Adipose tissue (tissue), 3 donors: ENCODE results near the gene BCAR3. TPM values are rescaled to one million over a fixed set of nuclear protein-coding genes. Genes with fewer than 3 reads are reported as not detected.

Source experiments
- H3K27ac ChIP-seq: one replicate; pipeline ENCODE4 v1.5.1; 2013; ENCODE audit warnings: low read depth, low read length
- WGBS, 3 donors: extraction: QIAGEN DNeasy Blood & Tissue Kit; methylation state at CpG; one replicate each; pipeline ENCODE4 v1.1.7; 2013; 5-methylcytosine and 5-hydroxymethylcytosine counted together
- polyA plus RNA-seq, 3 donors: library from polyadenylated mRNA; stranded (reverse); fragments of 200-250 nt; gene quantifications; one replicate each; pipeline ENCODE4 v1.2.3, GENCODE V29; 2013
- donor health status: healthy with polysubstance abuse.
- donor health status: Bipolar disorder and iron deficiency.
- donor health status: healthy.

BCAR3 gene
- polyA plus RNA-seq, 3 donors: 5.3 to 28.9 (median 14.8) TPM

GRCh38 chr1:93694039-93694438 is 12.4 kb upstream of the BCAR3 start:
- 78 to 83% (median 80%) methylated on average over 7 of the region's 7 CpGs for WGBS, 3 donors
- H3K27ac ChIP-seq: no peak overlapping the region

GRCh38 chr1:93692983-93693591 is 11.4 kb upstream of the BCAR3 start:
- no peak overlapping the region for H3K27ac ChIP-seq
- WGBS, 3 donors: 61 to 81% (median 61%) methylated on average over 7 of the region's 7 CpGs

- no peak overlapping the region for H3K27ac ChIP-seq
- 38 to 78% (median 52%) methylated on average over 2 of the region's 2 CpGs for WGBS, 3 donors
These were observed 10.8 kb upstream of the BCAR3 start for GRCh38 chr1:93692451-93692861.

- WGBS, 3 donors: 37 to 68% (median 52%) methylated on average over 4 of the region's 4 CpGs
- H3K27ac ChIP-seq: no peak overlapping the region
These were observed 10.4 kb upstream of the BCAR3 start for GRCh38 chr1:93692026-93692425.

- WGBS, 3 donors: 55 to 76% (median 75%) methylated on average over 4 of the region's 4 CpGs
- no peak overlapping the region for H3K27ac ChIP-seq
These were observed 9.5 kb upstream of the BCAR3 start for GRCh38 chr1:93690921-93691789.

- no peak overlapping the region for H3K27ac ChIP-seq
These were observed 8.7 kb upstream of the BCAR3 start for GRCh38 chr1:93690341-93690740.

GRCh38 chr1:93689521-93690223 is 8.0 kb upstream of the BCAR3 start:
- WGBS, 3 donors: 94 to 98% (median 94%) methylated on average over 5 of the region's 5 CpGs
- no peak overlapping the region for H3K27ac ChIP-seq

- no peak overlapping the region for H3K27ac ChIP-seq
- 92 to 96% (median 94%) methylated on average over 2 of the region's 2 CpGs for whole genome bisulfite sequencing, 3 donors
These were observed 5.9 kb upstream of the BCAR3 start for GRCh38 chr1:93687542-93687941.

- no peak overlapping the region for H3K27ac ChIP-seq
- 75 to 86% (median 81%) methylated on average over 3 of the region's 3 CpGs for WGBS, 3 donors
These were observed 5.0 kb upstream of the BCAR3 start for GRCh38 chr1:93686504-93687250.

- WGBS, 3 donors: 82 to 88% (median 83%) methylated on average over 1 of the region's 1 CpG
- H3K27ac ChIP-seq: no peak overlapping the region
These were observed 4.3 kb upstream of the BCAR3 start for GRCh38 chr1:93685918-93686317.

GRCh38 chr1:93683234-93683633 is 1.6 kb upstream of the BCAR3 start:
- no peak overlapping the region for H3K27ac ChIP-seq
- 88 to 93% (median 89%) methylated on average over 2 of the region's 2 CpGs for WGBS, 3 donors

GRCh38 chr1:93681989-93682412 is 364 bp upstream of the BCAR3 start:
- 14 to 18% (median 16%) methylated on average over 12 of the region's 12 CpGs for WGBS, 3 donors
- H3K27ac ChIP-seq: no peak overlapping the region

- H3K27ac ChIP-seq: no peak overlapping the region
- WGBS, 3 donors: 10 to 16% (median 15%) methylated on average over 29 of the region's 29 CpGs
These were observed 1.1 kb downstream of the BCAR3 start for GRCh38 chr1:93680420-93681100.

- 74 to 90% (median 74%) methylated on average over 5 of the region's 5 CpGs for WGBS, 3 donors
These were observed 1.6 kb downstream of the BCAR3 start for GRCh38 chr1:93680076-93680419.

GRCh38 chr1:93679546-93679945 is 2.1 kb downstream of the BCAR3 start:
- 53 to 80% (median 67%) methylated on average over 4 of the region's 4 CpGs for WGBS, 3 donors
- no peak overlapping the region for H3K27ac ChIP-seq

More at GRCh38 chr1:93680076-93680419, 1.6 kb downstream of the BCAR3 start:
- H3K27ac ChIP-seq: no peak overlapping the region

GRCh38 chr1:93678946-93679480 is 2.6 kb downstream of the BCAR3 start:
- 49 to 67% (median 53%) methylated on average over 4 of the region's 4 CpGs for WGBS, 3 donors
- H3K27ac ChIP-seq: no peak overlapping the region

GRCh38 chr1:93678491-93678890 is 3.1 kb downstream of the BCAR3 start:
- 94 to 96% (median 95%) methylated on average over 3 of the region's 3 CpGs for WGBS, 3 donors

GRCh38 chr1:93677729-93678128 is 3.9 kb downstream of the BCAR3 start:
- 79 to 93% (median 90%) methylated on average over 1 of the region's 1 CpG for whole genome bisulfite sequencing, 3 donors

More at GRCh38 chr1:93678491-93678890, 3.1 kb downstream of the BCAR3 start:
- no peak overlapping the region for H3K27ac ChIP-seq

More at GRCh38 chr1:93677729-93678128, 3.9 kb downstream of the BCAR3 start:
- H3K27ac ChIP-seq: no peak overlapping the region
